A673 (cell line): ENCODE measurements around the gene NFKBIE.

Experiments
- EZH2 ChIP-seq: fragments of 200-600 bp; sonication (generic); IDR thresholded peaks from 2 replicates; pipeline ENCODE4 v1.6.1; 2017; ENCODE audit warnings: borderline replicate concordance, low read depth, mild to moderate bottlenecking, mixed read lengths, antibody characterized with exemption, low read length; ENCODE audit not compliant: poor library complexity, severe bottlenecking
- TF ChIP-seq, protein P1 (sequence below): fragments of 300-800, 200-600 bp; sonication (generic); conservative IDR thresholded peaks from 2 replicates; pipeline ENCODE4 v1.5.1; 2017; ENCODE audit warnings: low read depth, mild to moderate bottlenecking, antibody characterized with exemption, low read length, moderate library complexity, mixed read lengths

DNA sequence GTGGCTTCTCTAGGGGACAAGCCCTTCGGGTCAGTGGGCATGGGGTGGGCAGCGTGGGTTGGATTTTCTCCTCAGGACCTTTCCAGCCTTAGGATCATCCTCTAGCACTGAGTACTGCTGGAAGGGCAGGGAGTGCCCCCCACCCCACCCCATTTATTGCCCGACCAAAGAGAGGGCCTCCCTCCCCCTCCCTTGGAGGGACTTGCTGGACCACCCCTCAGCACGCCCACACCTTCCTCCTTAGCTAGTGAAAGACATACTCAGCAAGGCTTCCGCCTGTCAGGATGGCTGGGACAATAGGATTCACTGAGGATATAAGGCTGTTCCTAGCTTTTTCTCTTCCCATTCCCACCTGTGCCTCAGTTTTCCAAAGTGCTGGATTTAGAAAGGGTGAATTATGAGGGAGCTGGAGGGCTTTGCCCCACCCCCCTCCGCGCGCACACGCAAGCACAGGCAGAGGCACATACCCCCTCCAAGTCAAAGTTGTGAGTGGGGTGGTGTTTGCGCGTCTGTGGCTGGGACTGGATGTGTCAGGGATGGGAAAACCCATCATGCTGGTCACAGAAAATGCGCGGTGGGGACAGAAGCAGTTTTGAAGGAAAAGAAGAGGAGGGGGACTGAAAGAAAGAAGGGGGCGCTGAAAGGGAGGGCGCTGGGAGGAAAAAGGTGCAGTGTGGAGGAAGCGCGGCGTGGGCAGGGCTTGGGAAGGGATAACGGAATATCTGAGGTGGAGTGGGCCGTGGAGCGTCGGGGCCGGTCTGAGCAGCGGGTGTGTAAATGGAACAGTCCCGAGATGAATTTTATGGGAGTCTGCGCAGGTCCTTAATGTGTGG, 42.6 kb downstream of the NFKBIE start:
- TF ChIP-seq, protein P1, sequence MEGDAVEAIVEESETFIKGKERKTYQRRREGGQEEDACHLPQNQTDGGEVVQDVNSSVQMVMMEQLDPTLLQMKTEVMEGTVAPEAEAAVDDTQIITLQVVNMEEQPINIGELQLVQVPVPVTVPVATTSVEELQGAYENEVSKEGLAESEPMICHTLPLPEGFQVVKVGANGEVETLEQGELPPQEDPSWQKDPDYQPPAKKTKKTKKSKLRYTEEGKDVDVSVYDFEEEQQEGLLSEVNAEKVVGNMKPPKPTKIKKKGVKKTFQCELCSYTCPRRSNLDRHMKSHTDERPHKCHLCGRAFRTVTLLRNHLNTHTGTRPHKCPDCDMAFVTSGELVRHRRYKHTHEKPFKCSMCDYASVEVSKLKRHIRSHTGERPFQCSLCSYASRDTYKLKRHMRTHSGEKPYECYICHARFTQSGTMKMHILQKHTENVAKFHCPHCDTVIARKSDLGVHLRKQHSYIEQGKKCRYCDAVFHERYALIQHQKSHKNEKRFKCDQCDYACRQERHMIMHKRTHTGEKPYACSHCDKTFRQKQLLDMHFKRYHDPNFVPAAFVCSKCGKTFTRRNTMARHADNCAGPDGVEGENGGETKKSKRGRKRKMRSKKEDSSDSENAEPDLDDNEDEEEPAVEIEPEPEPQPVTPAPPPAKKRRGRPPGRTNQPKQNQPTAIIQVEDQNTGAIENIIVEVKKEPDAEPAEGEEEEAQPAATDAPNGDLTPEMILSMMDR, result no peak
- TF ChIP-seq EZH2, result no peak
